GM18505 (cell line): ENCODE measurements around the gene PTCH2.

Source experiments
- ATAC-seq: cut with Tn5 transposase; IDR thresholded peaks from one replicate; pipeline ENCODE4 v1.9.1; 2021; ENCODE audit not compliant: unreplicated experiment
- POLR2A ChIP-seq: IDR thresholded peaks from 4 replicates; pipeline ENCODE4 v1.6.1; 2011; ENCODE audit warnings: borderline replicate concordance; ENCODE audit not compliant: insufficient read depth, insufficient read length; ENCODE audit errors: extremely low read depth

The PTCH2 gene

DNA sequence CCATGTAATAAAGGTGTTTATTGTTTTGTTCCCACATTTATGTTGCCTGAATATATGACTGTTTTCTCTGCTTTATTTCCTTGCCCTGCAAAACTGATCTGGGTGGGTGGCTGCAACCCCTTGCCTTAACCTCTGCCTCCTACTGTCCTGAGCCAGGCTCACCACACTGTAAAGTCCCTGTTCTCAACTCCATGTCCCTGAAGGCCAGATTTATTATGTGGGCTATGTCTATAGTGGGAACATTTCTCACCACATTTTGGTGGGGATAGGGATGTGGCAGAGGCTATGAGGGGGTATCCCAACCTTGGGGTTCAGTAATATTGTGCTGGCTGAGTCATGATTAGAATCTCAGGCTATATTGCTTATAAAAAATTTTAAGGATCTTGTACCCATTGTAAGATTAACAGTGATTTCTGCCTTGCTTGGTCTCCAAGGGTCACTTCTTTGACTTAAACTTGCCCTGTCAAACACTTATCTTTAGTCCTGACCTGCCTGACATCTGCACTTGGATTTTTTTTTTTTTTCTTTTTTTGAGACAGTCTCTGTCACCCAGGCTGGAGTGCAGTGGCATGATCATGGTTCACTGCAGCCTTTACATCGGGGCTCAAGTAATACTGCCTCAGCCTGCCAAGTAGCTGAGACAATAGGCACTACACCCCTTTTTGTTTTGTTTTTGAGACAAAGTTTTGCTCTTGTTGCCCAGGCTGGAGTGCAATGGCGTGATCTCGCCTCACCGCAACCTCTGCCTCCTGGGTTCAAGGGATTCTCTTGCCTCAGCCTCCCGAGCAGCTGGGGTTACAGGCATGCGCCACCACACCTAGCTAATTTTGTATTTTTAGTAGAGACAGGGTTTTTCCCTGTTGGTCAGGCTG lies 64.1 kb downstream of the PTCH2 start:
- peak; percentile 17 for TF ChIP-seq POLR2A
- no peak for ATAC-seq

DNA sequence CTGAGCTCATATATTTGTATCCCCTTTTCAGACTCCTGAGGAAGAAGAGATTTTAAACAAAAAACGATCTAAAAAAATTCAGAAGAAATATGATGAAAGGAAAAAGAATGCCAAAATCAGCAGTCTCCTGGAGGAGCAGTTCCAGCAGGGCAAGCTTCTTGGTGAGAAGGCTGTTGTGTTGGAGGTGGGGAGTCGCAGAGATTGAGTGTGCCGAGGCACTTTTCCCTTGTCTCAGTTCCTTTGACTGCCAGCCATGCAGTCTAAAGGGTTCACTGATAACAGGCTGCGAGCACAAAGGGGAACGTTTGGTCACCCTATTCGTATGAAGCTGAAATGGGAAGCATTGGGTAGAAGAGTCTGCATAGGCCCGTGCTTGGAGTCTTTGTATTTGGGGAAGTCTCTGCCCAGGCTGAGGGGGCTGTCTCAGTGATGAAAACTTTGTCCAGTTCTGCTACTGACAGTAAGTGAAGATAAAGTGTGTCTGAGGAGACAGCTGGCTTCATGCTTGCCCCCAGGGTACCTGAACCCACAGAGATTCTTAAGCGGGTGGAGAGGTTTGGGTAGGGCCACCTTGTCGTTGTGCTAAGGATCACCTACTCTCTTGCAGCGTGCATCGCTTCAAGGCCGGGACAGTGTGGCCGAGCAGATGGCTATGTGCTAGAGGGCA lies 65.0 kb downstream of the PTCH2 start:
- TF ChIP-seq POLR2A = peak; percentile 22
- ATAC-seq = no peak

GRCh38 chr1:44777547-44777946 lies 65.5 kb downstream of the PTCH2 start:
- ATAC-seq = no peak
- TF ChIP-seq POLR2A = no peak

DNA sequence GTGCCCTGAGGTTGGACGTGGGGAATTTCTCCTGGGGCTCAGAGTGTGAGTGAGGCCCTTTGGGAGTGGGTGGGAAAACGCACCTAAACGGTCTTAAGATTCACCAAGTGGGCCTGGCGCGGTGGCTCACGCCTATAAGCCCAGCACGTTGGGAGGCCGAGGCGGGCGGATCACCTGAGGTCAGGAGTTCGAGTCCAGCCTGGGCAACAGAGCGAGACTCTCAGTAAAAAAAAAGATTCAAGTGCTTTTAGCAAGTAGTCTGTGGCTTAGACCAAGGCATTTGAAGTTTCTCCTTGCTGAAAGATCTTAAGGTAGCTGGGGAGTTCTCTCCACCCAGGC lies 66.4 kb downstream of the PTCH2 start:
- no peak for ATAC-seq

GRCh38 chr1:44775930-44776729 lies 66.9 kb downstream of the PTCH2 start:
- no peak for TF ChIP-seq POLR2A
- ATAC-seq = peak; percentile 5

More for the DNA sequence above, 66.4 kb downstream of the PTCH2 start:
- TF ChIP-seq POLR2A = no peak

- peak; percentile 99 for TF ChIP-seq POLR2A
- peak; percentile 73 for ATAC-seq
Measured at GRCh38 chr1:44775078-44775929, 67.7 kb downstream of the PTCH2 start, which contains the start of gene RPS8. TSS of gene RPS8 (plus strand) at chr1:44775540. CDS start at chr1:44775597, 57 bp downstream.
